ENCODE measurements around the gene CORO2B. TPM values are rescaled to one million over a fixed set of nuclear protein-coding genes. Genes with fewer than 3 reads are reported as not detected.

The CORO2B gene
- total RNA-seq, 6 donors from 2014 or later, result 0.79 to 9.0 (median 2.0) TPM

DNA sequence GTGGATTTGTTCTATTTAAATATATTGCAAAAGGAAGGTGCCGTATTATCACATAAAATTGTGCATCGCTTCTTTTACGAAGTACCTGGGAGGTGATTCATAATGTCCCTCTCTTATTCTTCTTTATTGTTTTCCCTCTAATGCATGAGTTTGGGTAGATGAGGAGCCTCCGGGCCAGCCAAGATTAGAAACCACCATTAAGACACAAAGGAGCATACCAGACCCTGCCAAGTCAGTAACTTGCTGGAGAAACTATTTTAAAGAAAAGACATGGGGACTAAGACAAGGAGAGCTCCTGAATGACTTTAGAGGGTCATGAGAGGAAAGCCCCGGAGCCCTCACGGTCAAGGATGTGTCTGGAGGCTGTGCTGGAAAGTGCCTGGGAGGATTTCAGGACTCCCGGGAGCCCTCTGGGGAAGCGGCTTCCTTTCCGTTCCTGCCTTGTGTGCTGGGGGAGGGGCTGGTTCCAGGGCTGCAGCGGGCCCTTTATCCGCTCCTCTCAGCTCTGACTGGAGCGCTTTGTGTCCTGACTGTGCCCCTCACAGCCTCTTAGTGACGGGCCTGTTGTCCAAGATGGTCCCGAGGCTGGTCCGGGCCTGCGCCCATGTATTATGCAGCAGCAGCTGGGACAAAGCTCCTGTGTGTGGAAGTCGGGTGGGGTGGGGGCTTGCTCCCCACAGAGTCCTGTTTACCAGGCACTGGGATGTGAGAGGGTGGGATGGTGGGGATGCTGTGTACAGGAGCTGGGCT is 35.7 kb downstream of the CORO2B start:
- no peaks in the 10 kb centered on the region for H3K36me3 ChIP-seq
- DNase-seq (peak in 1 of 2 donors; percentile 48), ATAC-seq (ENCODE audit: low FRiP score in 2 of 2) (peak in 1 of 2 donors; percentile 23)
- no peaks in the 10 kb centered on the region for H3K27me3 ChIP-seq
- 64 to 70% methylated on average over 16 to 17 of the region's 17 CpGs for WGBS, 2 donors
- peak overlapping the region in 1 of 4 donors; percentile 20 for H3K27ac ChIP-seq
- H3K9me3 ChIP-seq, result no peaks in the 10 kb centered on the region
- H3K4me3 ChIP-seq, result no peak overlapping the region
- TF ChIP-seq, protein P1, sequence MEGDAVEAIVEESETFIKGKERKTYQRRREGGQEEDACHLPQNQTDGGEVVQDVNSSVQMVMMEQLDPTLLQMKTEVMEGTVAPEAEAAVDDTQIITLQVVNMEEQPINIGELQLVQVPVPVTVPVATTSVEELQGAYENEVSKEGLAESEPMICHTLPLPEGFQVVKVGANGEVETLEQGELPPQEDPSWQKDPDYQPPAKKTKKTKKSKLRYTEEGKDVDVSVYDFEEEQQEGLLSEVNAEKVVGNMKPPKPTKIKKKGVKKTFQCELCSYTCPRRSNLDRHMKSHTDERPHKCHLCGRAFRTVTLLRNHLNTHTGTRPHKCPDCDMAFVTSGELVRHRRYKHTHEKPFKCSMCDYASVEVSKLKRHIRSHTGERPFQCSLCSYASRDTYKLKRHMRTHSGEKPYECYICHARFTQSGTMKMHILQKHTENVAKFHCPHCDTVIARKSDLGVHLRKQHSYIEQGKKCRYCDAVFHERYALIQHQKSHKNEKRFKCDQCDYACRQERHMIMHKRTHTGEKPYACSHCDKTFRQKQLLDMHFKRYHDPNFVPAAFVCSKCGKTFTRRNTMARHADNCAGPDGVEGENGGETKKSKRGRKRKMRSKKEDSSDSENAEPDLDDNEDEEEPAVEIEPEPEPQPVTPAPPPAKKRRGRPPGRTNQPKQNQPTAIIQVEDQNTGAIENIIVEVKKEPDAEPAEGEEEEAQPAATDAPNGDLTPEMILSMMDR (IDR thresholded peaks at IDR 0.05), result no peak
- no peak for TF ChIP-seq POLR2A (IDR thresholded peaks at IDR 0.05)
- TF ChIP-seq EP300 (IDR thresholded peaks at IDR 0.05), result no peak
- no peak for TF ChIP-seq POLR2AphosphoS5 (IDR thresholded peaks at IDR 0.05)
- H3K4me1 ChIP-seq, result peaks cover 6 to 32% (median 13%) of the 10 kb centered on the region in 4 donors

DNA sequence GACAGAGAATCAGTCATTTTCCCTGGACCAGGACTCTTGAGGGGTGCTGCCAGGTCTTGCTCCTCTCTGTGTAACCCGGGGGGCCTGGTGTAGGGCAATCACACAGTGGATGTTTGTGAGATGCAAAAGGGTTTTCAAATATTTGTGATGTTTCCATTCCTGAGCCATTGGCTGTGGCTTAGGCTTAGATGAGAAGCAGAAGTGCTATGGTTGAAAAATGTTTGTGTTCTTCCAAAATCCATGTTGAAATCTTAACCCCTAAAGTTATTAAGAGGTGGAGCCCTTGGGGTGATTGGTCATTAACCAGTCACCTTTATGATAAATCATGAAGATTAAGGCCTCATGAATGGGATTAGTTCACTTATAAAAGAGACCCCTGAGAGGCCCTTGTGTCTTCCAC is 36.5 kb downstream of the CORO2B start:
- Histone ChIP-seq H3K36me3 (no peaks in the 10 kb centered on the region), H3K9me3 (no peaks in the 10 kb centered on the region), H3K4me1 (peaks cover 8 to 32% (median 14%) of the 10 kb centered on the region in 4 donors), H3K27me3 (no peaks in the 10 kb centered on the region), H3K27ac (peak overlapping the region in 1 of 4 donors; percentile 20), H3K4me3 (no peak overlapping the region)
- ATAC-seq (ENCODE audit: low FRiP score in 2 of 2), result no peak
- TF ChIP-seq POLR2AphosphoS5 (IDR thresholded peaks at IDR 0.05), result no peak
- TF ChIP-seq EP300 (IDR thresholded peaks at IDR 0.05), result no peak
- no peak for TF ChIP-seq POLR2A (IDR thresholded peaks at IDR 0.05)
- TF ChIP-seq, protein P1 (IDR thresholded peaks at IDR 0.05), result no peak
- no peak for DNase-seq
- WGBS, 2 donors, result 33 to 64% methylated on average over 1 of the region's 1 CpG

DNA sequence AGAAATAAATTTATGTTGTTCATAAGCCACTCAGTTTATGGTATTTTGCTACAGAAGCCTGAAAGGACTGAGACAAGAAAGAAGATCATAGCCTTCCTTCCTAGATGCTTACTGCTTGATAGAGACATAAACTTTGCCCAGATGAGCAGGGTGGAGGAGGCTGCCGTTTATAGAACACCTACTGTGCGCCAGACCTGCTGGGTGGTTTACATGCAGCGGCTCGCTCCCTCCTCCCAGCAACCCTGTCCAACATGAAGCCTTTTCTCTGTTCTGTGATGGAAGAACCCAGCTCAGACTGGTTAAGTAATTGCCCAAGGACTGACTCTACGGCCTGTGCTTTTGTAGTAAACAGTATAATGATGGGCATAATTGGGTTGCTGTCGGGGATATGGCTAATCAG is 37.0 kb downstream of the CORO2B start:
- WGBS, 2 donors, result 89 to 90% methylated on average over 4 to 6 of the region's 6 CpGs
- no peak for ATAC-seq (ENCODE audit: low FRiP score in 2 of 2)
- H3K4me1 ChIP-seq, result peaks cover 12 to 32% (median 18%) of the 10 kb centered on the region in 4 donors

DNA sequence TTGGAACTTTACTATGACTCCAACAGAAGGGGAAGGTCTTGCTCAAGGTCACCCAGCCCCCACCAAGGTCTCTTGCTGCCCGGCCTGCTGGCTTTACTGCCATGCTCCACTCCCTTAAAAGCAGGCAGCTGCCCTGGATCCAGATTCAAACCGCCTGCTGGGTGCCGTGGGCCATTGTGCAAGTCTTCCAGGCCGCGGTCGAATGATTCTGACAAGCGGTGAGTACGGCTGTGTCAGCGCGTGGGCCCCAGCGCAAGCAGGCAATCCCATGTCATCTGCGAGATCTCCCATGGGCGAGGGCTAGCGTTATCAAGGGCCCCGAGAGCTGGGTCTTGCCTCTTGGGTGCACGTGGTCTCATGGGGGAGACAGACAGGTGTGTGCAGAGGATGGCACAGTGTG is 37.6 kb downstream of the CORO2B start:
- no peaks in the 10 kb centered on the region for H3K9me3 ChIP-seq
- peaks cover 17 to 37% (median 23%) of the 10 kb centered on the region in 4 donors for H3K4me1 ChIP-seq
- TF ChIP-seq POLR2AphosphoS5 (IDR thresholded peaks at IDR 0.05) (peak in 1 of 2 donors; percentile 20), EP300 (IDR thresholded peaks at IDR 0.05) (no peak)
- H3K36me3 ChIP-seq, result no peaks in the 10 kb centered on the region
- no peak overlapping the region for H3K4me3 ChIP-seq
- 87 to 95% methylated on average over 16 of the region's 16 CpGs for WGBS, 2 donors
- DNase-seq, result peak in 1 of 2 donors; percentile 53
- no peaks in the 10 kb centered on the region for H3K27me3 ChIP-seq
- H3K27ac ChIP-seq, result peak overlapping the region in 1 of 4 donors; percentile 2
- ATAC-seq (ENCODE audit: low FRiP score in 2 of 2), result no peak

More for the DNA sequence above, 37.0 kb downstream of the CORO2B start:
- H3K27ac ChIP-seq, result no peak overlapping the region
- no peak overlapping the region for H3K4me3 ChIP-seq
- TF ChIP-seq, protein P1 (IDR thresholded peaks at IDR 0.05), result no peak
- TF ChIP-seq POLR2AphosphoS5 (IDR thresholded peaks at IDR 0.05) (no peak), POLR2A (IDR thresholded peaks at IDR 0.05) (no peak), EP300 (IDR thresholded peaks at IDR 0.05) (no peak)
- no peaks in the 10 kb centered on the region for H3K36me3 ChIP-seq
- H3K9me3 ChIP-seq, result no peaks in the 10 kb centered on the region
- no peak for DNase-seq
- H3K27me3 ChIP-seq, result no peaks in the 10 kb centered on the region

DNA sequence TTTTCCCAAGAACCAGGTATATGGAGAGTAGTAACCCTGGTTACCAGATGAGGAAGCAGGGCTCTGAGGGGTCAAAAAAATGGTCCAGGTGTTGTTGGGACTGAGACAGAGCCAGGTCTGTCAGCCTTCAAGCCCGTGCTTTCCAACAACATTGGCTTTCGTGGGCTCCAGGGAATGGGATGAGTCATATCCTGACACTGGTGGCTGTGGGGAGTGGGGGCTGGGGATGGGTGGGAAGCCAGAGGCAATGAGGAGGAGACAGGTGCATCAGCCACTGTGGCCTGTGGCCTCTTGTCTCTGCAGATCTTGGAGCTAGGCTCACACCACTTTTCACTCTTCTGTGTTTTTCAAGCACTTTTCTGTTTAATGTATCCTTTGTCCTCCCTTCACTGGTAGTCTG is 38.2 kb downstream of the CORO2B start:
- no peaks in the 10 kb centered on the region for H3K27me3 ChIP-seq
- 26 to 52% methylated on average over 2 of the region's 2 CpGs for WGBS, 2 donors
- TF ChIP-seq POLR2A (IDR thresholded peaks at IDR 0.05) (no peak), POLR2AphosphoS5 (IDR thresholded peaks at IDR 0.05) (no peak), EP300 (IDR thresholded peaks at IDR 0.05) (no peak)
- TF ChIP-seq, protein P1 (IDR thresholded peaks at IDR 0.05), result no peak
- H3K36me3 ChIP-seq, result no peaks in the 10 kb centered on the region
- no peak overlapping the region for H3K4me3 ChIP-seq
- H3K27ac ChIP-seq, result peak overlapping the region in 1 of 4 donors; percentile 2
- no peaks in the 10 kb centered on the region for H3K9me3 ChIP-seq
- H3K4me1 ChIP-seq, result peaks cover 18 to 37% (median 26%) of the 10 kb centered on the region in 4 donors
- ATAC-seq (ENCODE audit: low FRiP score in 2 of 2) (no peak), DNase-seq (no peak)
